ENCODE results near the gene ABTB1.
"Not testable (repeated sequence)": the region's sequence is repeated elsewhere in the genome, so short reads cannot be mapped to it uniquely, and the experiment has no call there.

Gene ABTB1

DNA sequence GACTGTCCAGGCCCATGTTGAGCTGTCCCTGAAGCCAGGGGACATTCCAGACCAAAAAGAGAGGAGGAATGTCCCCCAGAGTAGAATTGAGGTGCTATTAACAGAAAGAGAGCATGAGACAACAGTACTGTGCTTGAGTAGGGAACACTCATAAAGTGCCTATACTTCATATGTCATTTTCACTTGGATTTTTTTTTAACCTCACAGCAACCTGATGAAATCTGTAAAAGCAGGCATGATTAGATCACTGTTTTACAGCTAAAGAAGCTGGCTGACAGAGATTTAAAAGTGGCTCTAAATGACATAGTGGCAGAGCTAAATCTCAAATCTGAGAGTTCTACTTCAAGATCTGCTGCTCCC is 24.9 kb upstream of the ABTB1 start:
- no peak for DNase-seq (ENCODE audit: extremely low read depth in 1 of 2, low read depth in 1 of 2)

DNA sequence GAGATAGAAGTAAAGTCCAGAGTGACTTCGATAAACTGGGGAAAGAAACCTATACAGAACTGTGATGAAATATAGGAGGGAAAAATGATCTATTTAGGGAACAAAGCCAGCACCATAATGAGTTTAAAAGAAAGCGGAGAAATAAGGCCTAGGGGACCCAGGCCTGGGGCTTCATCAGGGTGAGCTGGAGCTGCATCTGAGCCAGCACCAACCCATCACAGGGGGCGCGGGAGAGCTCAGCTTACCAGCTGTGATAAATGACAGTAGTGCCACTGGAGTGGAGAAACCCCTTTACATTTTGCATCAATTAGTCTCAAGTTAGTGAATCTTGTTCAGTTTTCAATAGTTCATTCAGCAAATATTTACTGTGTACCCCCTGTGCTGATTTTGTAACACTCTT is 22.5 kb upstream of the ABTB1 start:
- DNase-seq (ENCODE audit: extremely low read depth in 1 of 2, low read depth in 1 of 2) = no peak

DNA sequence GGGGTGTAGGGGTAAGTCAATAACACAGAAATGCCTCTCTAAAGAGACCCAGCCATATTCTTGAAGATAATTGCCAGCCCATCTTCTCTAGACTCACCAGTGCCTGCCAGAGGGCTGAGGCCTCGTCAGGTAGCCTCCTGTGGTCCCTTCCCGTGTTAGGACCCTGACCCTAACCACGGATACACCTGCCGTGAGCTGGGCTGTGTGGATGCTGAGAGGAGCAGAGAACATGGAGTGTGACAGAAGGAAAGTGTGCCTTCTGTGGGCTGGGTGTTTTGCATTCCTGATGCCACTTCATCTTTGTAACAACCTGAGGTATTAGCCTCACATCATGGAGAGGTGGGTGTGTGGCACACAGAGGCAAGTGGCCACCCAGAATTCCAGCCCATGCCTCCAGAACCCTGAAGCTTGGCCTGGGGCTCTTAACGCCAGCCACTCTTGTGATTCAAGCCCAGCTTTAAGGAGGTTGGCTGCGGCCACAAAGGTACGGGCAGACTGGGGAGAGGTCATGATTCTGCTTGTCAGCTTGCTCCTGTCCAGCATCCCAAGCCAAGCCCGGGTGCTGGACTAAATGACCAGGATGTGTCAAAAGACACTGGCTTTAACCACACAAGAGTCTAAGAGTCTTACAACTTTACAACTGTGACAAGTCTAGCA is 21.1 kb upstream of the ABTB1 start:
- no peak for DNase-seq (ENCODE audit: extremely low read depth in 1 of 2, low read depth in 1 of 2)

DNA sequence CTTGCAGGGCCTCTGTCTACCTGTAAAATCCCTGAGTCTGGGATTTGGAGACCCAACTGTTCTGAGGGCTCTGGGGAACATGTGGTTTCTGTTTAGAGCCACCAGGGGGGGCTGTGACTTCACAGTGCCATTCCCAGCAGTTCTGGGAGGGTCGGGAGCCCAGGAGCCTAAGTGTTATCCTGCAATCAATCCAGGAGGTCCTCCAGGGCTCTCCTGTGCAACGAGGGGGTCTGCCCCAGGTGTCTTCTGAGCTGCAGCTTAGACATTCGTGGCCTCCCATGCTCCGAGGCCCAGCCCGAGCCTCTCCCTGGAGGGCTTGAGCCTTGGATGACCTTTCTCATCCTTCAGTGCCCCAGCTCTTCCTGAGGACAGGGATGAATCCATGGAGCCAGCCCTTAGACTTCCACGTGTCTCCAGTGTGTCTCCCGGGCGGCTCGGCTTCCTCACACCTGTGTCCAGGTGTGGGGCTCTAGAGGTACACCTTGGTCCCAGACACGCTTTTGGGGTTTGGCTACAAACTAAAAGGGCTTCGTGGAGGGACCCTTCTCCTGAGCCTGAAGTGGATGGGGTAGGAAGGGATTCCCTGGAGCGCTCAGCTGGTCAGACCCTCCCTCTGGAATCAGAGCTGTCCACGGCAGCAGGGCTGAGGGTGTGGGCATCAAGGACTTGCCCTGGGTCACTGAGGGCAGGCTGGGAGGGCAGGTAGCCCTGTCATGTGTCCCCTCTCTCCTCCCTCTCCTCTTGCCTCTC is 20.3 kb upstream of the ABTB1 start:
- no peak for DNase-seq (ENCODE audit: extremely low read depth in 1 of 2, low read depth in 1 of 2)

DNA sequence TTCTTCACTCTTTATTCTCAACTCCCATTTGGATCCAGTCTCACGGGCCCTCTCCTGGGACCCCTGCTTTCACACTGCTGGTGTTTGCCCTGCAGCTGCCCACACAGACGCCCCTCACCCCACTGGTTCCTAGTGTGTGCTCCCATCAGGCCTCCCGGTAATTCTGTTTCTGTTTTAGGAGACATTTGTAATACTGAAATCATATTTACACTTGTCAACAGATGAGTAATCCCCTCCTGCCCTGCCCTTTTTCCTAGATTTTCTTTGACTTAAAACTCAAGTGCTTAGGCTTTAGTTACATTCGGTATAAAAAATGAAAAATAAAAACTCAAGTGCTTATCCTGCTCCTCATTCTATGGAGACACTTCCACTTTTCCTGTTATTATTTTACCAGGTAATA is 18.4 kb upstream of the ABTB1 start:
- no peak for DNase-seq (ENCODE audit: extremely low read depth in 1 of 2, low read depth in 1 of 2)

DNA sequence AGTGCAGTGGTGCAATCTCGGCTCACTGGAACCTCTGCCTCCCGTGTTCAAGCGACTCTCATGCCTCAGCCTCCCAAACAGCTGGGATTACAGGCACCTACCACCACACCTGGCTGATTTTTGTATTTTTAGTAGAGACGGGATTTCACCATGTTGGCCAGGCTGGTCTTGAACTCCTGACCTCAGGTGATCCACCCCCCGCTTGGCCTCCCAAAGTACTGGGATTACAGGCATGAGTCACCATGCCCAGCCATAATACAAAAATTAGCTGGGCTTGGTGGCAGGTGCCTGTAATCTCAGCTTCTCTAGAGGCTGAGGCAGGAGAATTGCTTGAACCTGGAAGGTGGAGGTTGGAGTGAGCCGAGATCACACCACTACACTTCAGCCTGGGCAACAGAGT is 17.8 kb upstream of the ABTB1 start:
- DNase-seq (ENCODE audit: extremely low read depth in 1 of 2, low read depth in 1 of 2) = not testable (repeated sequence)

DNA sequence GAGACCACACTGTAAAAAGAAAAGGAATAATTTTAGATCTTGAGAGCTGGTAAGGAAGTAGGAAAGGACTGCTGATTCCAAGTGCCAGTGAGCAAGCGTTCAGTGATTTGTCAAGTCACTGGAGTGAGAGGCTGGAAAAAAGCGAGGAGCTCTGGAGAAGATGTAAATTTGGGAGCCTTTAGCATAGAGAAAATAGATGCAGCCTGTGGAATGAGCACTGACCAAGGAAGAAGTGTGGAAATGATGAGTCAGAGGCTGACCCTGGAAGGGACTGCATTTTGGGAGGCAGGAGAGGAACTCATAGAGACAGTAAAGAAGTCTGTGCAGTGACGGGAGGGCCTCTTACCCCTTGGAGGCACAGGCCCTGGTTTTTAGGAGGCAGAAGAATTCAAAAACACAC is 17.1 kb upstream of the ABTB1 start:
- DNase-seq (ENCODE audit: extremely low read depth in 1 of 2, low read depth in 1 of 2) = no peak

DNA sequence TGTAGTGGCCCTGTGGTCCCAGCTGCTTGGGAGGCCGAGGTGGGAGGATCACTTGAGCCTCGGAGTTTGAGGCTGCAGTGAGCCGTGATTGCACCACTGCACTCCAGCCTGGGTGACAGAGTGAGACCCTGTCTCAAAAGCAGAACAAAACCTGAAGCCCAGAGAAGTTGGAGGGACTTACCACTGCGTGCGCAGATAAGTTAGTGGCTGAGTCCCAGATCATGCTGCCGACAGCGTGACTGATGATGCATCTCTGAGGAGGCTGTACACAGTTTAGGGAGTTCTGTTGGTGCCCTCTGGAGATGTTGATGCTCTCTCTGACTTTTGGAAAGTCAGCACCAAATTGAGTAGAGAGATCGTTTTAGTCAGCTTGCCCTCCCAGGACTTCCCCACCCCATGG is 15.8 kb upstream of the ABTB1 start:
- no peak for DNase-seq (ENCODE audit: extremely low read depth in 1 of 2, low read depth in 1 of 2)

DNA sequence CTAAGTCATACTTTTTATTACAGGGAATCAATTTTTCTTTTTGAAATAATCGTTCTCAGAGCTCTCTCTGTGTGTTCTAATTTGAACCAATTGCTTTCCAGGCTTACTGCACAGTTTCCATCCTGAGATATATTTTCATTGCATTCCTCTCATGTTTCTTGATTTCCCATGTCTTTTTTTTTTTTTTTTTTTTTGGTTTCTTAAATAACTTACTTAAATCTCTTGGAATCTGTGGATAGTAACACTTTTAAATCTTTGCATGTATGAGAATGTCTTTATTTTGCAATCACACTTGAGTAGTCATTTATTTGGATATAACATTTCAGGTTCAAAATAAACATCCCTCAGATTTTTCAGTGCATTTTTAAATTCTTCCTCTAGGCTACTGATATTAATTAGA is 14.5 kb upstream of the ABTB1 start:
- DNase-seq (ENCODE audit: extremely low read depth in 1 of 2, low read depth in 1 of 2) = no peak

DNA sequence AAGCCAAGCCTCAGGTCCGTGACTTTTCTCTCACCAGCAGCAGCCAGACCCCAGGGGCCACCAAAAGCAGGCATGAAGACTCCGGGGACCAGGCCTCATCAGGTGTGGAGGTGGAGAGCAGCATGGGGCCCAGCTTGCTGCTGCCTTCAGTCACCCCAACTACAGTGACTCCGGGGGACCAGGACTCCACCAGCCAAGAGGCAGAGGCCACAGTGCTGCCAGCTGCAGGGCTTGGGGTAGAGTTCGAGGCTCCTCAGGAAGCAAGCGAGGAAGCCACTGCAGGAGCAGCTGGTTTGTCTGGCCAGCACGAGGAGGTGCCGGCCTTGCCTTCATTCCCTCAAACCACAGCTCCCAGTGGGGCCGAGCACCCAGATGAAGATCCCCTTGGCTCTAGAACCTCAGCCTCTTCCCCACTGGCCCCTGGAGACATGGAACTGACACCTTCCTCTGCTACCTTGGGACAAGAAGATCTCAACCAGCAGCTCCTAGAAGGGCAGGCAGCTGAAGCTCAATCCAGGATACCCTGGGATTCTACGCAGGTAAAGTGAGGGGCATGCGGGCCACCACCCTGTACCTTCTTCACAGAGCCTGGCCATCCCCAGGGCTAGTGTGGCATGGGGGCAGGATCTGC is 12.0 kb upstream of the ABTB1 start:
- no peak for DNase-seq (ENCODE audit: extremely low read depth in 1 of 2, low read depth in 1 of 2)

DNA sequence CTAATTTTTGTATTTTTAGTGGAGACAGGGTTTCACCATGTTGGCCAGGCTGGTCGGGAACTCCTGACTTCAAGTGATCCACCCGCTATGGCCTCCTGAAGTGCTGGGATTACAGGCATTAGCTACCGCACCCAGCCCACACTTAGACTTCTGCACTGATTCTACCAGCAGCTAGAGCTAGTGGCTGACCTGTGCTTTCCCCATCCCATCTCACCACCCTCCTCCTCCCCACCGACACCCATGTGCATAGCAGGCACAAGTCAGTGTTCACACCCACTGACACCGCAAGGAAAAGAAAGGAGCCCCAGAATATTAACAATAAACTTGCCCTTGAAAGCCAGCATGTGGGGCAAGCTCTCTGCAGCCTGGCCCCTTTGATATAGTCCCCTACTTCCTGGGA is 11.2 kb upstream of the ABTB1 start:
- DNase-seq (ENCODE audit: extremely low read depth in 1 of 2, low read depth in 1 of 2) = no peak

DNA sequence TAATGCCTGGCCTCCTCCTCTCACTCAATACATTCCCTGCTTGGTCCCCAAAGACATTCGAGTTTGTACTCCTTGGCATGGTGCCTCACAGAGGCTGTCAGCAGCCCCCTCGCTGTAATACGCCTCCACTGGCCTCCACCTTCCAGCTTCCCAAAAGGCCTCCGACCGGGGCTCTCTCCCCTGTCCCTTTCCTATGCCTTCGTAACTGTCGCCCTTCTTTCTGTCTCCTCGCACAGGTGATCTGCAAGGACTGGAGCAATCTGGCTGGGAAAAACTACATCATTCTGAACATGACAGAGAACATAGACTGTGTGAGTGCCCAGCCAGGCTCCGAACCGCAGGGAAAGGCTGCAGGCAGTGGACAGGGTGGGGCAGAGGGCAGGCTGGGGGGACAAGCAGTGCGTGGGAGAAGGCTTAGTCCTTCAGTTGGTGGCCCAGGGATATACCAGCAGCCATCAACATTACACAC is 10.7 kb upstream of the ABTB1 start:
- no peak for DNase-seq (ENCODE audit: extremely low read depth in 1 of 2, low read depth in 1 of 2)

DNA sequence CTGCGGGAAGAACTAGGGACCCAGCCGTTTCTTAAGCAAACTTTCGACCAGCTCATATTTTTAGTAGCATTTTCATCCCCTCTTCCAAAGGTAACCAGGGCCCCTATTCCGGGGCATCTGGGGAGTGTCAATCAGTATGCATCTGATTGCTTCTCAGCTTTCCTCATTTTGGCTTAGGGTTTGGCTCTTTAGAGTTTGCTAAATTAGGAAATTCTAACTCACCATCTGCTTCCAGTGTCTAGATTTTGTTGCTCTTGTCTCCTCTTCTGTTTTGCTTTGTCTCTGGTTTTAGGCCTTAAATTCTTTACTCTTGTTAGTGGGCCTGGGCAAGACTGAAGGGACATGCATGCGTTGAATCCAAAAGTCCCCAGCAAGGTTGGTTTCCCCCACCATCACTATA is 9.6 kb upstream of the ABTB1 start:
- no peak for DNase-seq (ENCODE audit: extremely low read depth in 1 of 2, low read depth in 1 of 2)

DNA sequence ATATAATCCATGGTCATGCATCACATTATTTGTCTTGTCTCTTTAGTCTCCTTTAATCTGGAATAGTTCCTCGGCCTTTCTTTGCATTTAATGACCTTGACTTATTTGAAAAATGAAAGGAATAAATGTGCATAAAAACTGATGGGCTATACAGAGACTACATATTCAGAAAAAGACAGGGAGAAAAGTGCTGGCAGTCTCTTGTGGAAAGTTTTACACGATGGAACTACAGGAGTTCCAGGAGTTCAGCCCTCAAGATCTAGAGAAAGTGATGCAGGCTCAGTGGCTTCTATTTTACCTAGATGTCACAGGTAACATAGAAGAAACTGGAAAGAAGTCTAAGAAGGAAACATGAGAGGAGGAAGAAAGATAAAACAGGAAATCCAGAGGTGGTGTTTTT is 7.6 kb upstream of the ABTB1 start:
- DNase-seq (ENCODE audit: extremely low read depth in 1 of 2, low read depth in 1 of 2) = no peak

DNA sequence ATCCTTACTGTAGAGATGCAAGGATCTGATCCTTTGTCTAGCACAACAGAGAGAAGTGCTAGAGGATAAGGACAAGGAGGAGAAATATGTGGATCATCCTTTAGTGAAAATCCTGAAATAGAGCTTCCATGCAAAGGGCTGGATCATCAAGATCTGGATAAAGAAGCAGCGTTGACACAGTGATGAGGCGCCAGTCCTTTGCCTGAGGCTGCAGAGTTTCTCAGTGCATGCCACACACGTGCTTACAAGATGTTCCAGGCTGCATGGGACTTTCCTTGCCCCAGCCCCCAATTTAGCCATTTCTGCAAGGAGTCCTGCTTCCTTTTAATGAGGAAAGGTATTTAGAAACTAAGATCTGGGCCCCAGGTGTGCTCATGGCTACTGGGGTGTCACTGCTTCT is 7.2 kb upstream of the ABTB1 start:
- DNase-seq (ENCODE audit: extremely low read depth in 1 of 2, low read depth in 1 of 2) = no peak

DNA sequence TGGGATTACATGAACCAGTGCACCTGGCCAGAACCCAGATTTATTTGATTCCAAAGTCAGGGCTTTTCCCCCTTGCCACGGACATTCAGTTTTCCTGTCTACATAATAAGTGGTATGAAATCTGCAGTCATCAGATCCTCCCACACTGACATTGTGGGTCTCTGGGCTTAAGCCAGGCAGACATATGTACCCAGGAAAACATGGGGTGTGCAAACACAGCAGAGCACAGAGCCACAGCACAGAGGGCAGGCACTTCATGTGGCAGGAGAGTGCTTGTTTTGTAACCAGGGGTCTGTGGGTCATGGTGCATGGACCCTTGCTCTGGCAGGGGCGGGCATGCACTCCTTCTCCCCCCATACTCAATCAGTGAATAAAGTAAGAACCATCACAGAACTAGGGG is 6.1 kb upstream of the ABTB1 start:
- DNase-seq (ENCODE audit: extremely low read depth in 1 of 2, low read depth in 1 of 2) = no peak

DNA sequence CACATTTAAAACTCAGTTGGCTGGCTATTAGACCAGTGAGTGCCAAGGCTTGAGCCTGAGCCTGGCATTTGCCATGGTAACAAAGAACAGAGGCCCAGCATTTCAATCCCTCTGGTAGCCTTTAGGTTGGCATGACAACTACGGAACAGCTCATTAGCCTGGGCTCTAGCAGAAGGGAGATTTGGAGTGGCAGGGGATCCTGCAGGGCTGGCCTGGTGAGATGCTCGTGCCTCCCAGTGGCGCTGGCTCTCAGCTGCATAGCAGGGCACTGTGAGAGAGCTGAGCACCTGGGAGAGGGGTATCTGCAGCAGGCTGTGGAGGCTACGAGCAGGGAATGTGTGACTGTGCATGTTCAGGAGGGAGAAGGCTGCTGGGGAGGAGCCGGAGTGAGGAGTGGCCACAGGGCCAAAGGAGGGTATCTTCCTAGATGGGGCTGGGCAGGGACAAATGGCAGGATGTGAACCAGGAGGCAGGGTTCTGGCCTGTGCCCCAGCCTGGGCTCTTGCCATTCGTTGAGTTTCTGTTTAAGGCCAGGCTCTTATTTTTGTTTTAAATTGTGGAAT is 5.6 kb upstream of the ABTB1 start:
- no peak for DNase-seq (ENCODE audit: extremely low read depth in 1 of 2, low read depth in 1 of 2)

DNA sequence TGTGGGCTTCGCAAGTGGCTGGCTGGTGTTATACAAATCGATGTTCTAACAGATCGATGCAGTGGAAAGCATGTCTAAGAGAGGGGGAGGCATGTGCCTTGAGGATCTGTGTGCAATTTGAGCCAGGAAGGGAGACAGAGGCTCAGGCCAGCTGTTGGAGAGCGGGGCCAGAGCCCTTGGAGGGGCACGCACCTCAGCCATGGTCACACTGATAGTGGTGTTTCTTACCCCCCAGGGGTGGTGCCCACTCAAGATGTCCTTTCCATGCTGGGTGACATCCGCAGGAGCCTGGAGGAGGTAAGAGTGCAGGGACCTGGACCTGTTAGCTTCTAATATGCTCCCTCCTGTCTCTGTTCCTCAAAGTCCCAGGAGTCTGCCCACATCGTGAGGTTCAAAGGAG is 3.8 kb upstream of the ABTB1 start:
- DNase-seq (ENCODE audit: extremely low read depth in 1 of 2, low read depth in 1 of 2) = no peak

DNA sequence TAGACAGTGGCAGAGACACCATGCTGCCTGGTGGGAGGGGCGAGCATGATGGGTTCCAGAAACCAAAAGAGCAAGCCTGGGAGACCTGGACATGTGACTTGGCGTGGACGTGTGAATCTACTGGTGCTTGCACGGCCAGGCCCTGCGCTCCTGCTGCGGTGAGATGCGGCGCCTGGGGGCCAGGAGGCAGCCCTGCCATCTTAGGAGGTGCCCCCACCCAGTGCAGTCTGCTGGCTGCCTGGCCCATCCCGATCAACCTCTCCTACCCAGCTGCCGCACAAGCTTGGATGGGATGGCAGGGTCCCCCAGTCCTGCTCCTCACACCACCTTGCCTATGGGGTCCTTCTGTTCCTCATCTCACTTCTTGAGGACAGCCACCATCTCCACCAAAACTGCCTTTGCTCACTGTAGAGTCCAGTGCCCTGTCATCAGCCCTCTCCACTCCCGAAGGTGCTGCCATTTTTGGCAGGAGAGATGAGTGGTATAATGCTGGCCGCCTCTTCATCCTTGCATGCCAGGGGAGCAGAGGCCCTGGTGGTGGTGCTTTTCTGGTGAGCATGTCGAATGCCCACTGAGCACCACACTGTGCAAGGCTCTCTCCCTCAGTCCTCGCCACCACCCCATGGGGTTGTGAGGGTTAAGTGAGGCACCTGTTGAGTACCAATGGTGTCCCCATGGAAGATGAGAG is 3.1 kb upstream of the ABTB1 start:
- DNase-seq (ENCODE audit: extremely low read depth in 1 of 2, low read depth in 1 of 2) = no peak

DNA sequence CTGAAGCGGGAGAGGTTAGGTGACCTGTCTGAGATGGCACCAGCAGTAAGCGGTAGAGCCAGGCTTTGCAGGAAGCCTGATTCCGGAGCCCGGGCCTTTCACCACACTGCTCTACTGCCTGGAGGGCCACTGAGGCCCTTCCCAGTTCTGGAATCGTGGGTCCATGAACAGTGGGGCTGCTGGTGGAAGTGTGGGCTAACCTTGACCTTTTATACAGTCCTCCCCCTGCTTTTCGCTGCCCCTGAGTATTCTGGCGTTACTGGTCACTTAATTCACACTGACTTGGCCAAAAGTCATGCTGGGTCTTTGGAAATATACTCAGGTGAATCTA is 2.6 kb upstream of the ABTB1 start:
- DNase-seq (ENCODE audit: extremely low read depth in 1 of 2, low read depth in 1 of 2) = no peak

DNA sequence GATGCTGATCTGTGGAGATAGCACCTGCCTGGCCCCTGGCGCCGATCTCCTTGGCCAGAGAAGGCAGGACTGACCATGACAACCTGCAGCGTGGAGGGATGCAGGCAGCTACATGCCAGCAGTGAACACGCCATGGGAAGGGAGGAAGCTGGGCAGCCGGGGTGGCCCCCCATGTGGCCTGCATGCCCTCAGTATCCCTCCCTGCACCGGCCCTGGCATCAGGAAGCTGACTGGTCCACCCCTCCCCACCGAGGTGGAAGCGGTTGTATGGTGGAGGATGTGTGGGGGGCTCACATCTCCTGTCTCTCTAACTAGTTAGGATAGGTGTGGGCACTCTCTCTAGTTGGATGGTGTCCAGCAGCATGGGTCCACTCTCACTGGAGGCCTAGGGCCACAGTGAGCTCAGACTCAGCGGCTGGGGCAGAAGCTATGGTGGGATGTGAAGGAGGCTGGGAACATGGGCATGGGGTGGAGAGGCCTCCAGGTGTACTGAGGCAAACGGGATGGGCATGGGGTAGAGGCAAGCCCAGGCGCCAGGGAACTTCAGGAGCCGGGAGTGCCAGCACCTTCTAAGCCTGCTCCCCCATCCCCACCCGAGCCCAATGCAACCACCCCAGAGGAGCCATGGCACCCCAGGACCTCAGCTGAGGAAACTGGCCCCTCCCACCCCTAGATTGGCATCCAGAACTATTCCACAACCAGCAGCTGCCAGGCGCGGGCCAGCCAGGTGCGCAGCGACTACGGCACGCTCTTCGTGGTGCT is 1.8 kb upstream of the ABTB1 start:
- no peak for DNase-seq (ENCODE audit: extremely low read depth in 1 of 2, low read depth in 1 of 2)

All from activated CD8-positive, alpha-beta memory T cell treated with anti-CD3 and anti-CD28 coated beads for 1 hour (primary cell).